GM12878 (cell line): ENCODE results near the gene ELK3.

Source experiments
- CBFB ChIP-seq: IDR thresholded peaks from 2 replicates; pipeline ENCODE4 v1.6.1; 2016; ENCODE audit warnings: antibody characterized with exemption, low read depth
- RAD21 ChIP-seq: IDR thresholded peaks from 2 replicates; pipeline ENCODE4 v1.6.1; 2011; ENCODE audit warnings: mild to moderate bottlenecking, low read depth, low read length, moderate library complexity; ENCODE audit not compliant: insufficient read depth
- RFX5 ChIP-seq: IDR thresholded peaks from 2 replicates; pipeline ENCODE4 v1.6.1; 2011; ENCODE audit warnings: low read depth, low read length, improper control_type of control experiment
- TF ChIP-seq, protein P1 (sequence below), 3 experiments: IDR thresholded peaks in 2 of 3; conservative IDR thresholded peaks in 1 of 3; 2 replicates each; pipeline ENCODE4 v1.5.1; 2011; ENCODE audit warnings: low read depth in 3 of 3, low read length in 3 of 3, mild to moderate bottlenecking in 3 of 3, control low read depth in 2 of 3, moderate library complexity in 2 of 3, inconsistent platforms in 1 of 3, mixed read lengths in 1 of 3; ENCODE audit not compliant: control insufficient read depth in 2 of 3, insufficient read depth in 1 of 3; ENCODE audit errors: extremely low read depth in 1 of 3

DNA sequence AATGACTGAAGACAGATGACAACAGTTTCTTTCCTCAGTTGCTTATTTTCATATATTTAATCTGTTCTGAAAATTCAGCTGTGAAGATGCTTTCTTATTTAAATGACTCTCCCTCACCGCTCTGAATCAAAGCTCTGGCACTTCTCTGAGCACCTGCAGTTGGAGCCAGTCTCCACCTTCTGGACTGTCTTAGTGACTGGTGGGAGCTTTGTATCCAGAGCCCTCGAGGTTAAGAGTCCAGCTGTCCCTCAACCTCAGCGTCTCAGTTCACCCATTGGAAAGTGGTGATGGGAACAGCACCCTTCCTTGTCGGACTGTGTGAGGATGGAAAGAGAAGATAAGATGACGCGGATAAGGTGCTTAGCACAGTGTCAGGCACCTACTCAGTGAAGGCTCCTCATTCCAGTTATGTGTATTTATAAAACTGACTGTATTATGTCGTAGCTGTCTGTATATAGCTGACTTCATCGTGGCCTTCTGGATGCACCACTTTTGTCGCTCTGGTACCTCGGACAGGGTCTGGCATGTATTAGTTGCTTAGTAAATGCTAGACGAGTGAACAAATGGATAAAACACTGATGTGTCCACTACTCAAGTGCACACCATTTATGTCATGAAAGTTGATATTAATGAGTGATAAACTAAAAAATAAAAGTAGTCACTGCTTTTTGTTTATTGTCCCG is 34.5 kb downstream of the ELK3 start:
- TF ChIP-seq RFX5 (no peak), RAD21 (no peak), CBFB (no peak)
- TF ChIP-seq, protein P1, sequence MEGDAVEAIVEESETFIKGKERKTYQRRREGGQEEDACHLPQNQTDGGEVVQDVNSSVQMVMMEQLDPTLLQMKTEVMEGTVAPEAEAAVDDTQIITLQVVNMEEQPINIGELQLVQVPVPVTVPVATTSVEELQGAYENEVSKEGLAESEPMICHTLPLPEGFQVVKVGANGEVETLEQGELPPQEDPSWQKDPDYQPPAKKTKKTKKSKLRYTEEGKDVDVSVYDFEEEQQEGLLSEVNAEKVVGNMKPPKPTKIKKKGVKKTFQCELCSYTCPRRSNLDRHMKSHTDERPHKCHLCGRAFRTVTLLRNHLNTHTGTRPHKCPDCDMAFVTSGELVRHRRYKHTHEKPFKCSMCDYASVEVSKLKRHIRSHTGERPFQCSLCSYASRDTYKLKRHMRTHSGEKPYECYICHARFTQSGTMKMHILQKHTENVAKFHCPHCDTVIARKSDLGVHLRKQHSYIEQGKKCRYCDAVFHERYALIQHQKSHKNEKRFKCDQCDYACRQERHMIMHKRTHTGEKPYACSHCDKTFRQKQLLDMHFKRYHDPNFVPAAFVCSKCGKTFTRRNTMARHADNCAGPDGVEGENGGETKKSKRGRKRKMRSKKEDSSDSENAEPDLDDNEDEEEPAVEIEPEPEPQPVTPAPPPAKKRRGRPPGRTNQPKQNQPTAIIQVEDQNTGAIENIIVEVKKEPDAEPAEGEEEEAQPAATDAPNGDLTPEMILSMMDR (IDR thresholded peaks at IDR 0.05 in 2 of 3, conservative IDR thresholded peaks at IDR 0.05 in 1 of 3; ENCODE audit: control insufficient read depth in 2 of 3, extremely low read depth in 1 of 3, insufficient read depth in 1 of 3, low read depth in 3 of 3, low read length in 3 of 3) = no peak
